GM12875 (cell line): ENCODE results near the gene FRZB.

Experiments
- H3K4me3 ChIP-seq: one replicate; pipeline ENCODE4 v1.5.1; 2011; ENCODE audit warnings: low read depth, low read length, control low read depth
- CTCF ChIP-seq: IDR thresholded peaks from 2 replicates; pipeline ENCODE4 v1.5.1; 2011; ENCODE audit warnings: low read depth, mild to moderate bottlenecking, control low read depth, inconsistent platforms, low read length, moderate library complexity, borderline replicate concordance; ENCODE audit not compliant: insufficient read depth

Gene FRZB

DNA sequence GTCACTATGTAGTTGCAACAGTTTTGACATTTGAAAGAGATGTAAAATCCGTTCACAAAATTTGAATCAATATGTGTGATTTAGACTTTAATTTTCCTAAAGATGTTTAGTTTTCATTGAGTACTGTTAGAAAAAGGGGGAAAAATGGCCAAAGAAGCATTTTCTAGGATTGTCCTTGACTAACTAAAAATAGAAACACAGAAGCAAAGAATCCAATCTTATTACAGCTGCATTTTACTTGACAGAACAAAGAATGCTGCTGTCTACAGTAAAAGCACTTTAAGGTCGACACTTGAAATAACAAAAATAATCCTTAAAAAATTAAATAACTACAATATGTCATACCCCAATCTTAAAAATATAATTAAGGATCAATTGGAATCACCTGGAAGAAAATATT lies 48.9 kb downstream of the FRZB start:
- TF ChIP-seq CTCF, result no peak
- no peak overlapping the region for H3K4me3 ChIP-seq

DNA sequence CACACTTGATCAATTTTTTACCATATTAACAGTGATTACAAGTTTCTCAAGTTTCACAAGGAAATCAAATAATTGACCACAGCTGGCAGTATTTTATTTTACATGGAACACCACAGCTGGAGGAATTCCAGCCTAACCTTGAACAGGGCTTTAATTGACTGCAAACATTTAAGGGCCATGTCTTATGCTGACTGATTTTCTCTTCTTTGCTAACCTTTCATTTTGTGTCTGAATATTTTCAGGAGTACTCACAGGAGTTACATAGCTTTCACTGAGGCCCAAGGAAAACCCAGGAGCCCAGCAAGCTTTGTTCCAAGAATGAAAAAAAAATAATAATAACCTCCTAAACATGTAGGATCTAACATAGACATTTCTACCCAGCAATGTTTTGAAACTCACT lies 49.6 kb downstream of the FRZB start:
- TF ChIP-seq CTCF, result no peak
- no peak overlapping the region for H3K4me3 ChIP-seq

DNA sequence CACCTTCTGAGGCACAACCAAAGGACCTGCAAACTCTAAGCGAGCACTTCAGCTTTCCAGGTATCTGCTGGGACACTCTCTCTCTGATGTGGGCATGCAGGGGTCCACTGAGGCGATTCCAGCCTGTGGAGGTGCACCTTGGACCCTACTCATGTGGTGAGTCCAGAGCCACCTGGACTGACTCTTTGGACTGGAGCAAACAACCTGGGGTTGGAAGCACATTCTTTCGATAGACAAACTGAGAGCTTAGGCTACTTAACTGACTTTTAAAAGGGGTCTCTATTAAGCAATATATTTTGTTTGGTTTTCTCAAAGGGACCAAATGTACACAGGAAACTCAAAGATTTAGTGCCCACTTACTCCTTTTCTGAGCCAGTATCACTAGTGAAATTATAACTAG lies 51.6 kb downstream of the FRZB start:
- H3K4me3 ChIP-seq, result no peak overlapping the region
- no peak for TF ChIP-seq CTCF

DNA sequence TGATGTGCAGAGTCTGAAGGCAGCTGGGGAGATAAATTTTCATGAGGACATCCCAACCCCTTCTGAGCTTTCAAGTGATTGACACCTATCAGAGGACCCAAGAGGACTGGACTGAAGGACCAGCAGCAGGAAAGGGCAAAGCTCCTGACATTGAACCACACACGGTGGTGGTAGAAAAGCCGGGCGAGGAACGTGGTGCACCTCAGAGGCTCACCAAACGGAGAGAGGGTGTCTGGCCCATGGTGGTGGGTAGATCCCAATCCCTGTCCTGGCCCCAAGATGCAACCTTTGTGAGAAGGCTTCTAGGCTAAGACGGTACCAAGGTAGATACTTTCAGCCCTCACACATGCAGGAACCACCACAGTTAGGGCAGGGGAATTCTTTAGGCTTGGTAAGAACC lies 52.1 kb downstream of the FRZB start:
- H3K4me3 ChIP-seq, result no peak overlapping the region
- no peak for TF ChIP-seq CTCF

DNA sequence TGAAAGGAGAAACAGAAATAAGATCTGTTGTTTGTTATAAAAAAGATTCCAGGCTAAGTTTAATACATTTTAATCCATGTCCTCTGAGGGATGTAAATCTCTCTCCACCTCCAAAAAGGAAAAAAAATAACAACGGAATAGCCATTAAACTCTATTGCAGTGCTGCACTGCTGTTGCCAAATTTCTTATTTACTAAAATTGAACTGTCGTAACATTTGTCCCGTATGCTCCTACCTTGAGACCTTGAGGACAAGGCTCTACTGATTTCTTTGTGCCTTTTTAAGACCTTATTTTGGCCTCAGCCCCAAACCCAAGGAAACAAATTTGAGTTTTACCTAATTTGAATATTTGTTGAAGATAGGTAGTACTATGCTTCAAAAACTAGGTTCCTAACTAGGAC lies 56.4 kb downstream of the FRZB start:
- H3K4me3 ChIP-seq, result no peak overlapping the region
- TF ChIP-seq CTCF, result no peak

DNA sequence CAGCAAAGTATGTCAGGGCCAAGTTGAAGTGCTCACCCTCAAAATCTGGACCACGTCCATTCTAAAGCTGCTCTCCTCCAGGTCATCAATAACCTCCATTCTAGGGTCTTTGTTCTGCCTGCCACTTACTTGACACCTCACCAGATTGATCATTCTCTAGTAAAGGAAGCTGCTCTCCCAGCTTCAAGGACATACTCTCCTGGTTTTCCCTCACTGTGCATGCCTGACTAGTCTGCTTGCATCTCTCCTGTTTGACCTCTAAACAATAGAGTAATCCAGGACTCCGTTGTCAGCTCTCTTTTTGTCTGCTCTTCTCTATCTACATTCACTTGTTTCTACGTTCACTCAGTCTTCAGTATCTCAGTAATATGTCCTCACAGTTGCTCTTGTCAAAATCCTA lies 59.1 kb downstream of the FRZB start:
- no peak overlapping the region for H3K4me3 ChIP-seq
- TF ChIP-seq CTCF, result no peak

- no peak for TF ChIP-seq CTCF
- H3K4me3 ChIP-seq, result no peak overlapping the region
Observed at GRCh38 chr2:182804128-182804527, 62.3 kb downstream of the FRZB start.
